GM10266 (cell line): ENCODE results near the gene FAM174C.

ENCODE experiments used
- DNase-seq: peaks from one replicate; pipeline ENCODE4 v3.0.0; 2012; ENCODE audit errors: extremely low spot score
- TF ChIP-seq, protein P1 (sequence below): IDR thresholded peaks from 2 replicates; pipeline ENCODE4 v1.5.1; 2012; ENCODE audit warnings: mild to moderate bottlenecking, low read depth; ENCODE audit not compliant: control insufficient read depth, insufficient read depth; ENCODE audit errors: missing control alignments

The FAM174C gene

DNA sequence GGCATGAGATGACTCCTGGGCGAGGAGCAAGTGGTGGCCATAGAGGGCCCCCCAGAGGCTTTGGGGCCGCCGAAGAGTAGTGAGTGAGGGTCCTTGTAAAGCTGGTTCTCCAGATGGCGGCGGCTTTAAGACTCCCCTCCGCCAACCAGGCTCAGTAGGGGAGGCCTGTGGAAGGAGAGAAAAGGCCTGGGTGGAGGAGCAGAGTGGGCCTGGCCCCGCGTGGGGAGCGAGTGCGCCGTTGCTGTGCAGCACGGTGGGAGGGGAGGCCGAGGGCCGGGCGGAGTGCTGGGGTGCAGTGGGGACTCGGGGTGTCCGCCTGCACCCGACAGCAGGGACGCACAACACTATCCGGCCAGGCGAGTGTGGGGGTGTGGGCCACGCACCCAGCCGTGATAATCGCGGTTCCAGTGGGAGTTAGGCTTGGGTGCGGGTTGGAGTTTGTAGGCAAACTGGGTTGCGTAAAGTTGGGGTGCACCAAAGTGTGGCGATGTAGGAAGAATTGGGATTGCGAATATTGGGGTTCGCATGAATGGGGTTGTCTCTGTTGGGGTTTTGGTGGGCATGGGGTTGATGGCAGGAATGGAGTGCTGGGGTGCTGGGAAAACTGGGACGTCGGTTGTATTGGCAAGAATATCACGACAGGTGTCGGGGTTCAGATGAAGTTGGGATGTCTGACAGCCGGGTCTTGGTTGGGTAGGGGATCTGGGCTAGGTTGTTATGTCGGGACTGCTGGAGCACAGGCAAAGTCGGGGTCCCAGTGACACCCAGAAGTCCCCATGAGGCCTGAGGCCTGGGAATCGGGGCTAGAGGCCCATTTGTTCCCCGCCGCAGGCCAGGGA is 6.9 kb upstream of the FAM174C start:
- DNase-seq = no peak
- TF ChIP-seq, protein P1, sequence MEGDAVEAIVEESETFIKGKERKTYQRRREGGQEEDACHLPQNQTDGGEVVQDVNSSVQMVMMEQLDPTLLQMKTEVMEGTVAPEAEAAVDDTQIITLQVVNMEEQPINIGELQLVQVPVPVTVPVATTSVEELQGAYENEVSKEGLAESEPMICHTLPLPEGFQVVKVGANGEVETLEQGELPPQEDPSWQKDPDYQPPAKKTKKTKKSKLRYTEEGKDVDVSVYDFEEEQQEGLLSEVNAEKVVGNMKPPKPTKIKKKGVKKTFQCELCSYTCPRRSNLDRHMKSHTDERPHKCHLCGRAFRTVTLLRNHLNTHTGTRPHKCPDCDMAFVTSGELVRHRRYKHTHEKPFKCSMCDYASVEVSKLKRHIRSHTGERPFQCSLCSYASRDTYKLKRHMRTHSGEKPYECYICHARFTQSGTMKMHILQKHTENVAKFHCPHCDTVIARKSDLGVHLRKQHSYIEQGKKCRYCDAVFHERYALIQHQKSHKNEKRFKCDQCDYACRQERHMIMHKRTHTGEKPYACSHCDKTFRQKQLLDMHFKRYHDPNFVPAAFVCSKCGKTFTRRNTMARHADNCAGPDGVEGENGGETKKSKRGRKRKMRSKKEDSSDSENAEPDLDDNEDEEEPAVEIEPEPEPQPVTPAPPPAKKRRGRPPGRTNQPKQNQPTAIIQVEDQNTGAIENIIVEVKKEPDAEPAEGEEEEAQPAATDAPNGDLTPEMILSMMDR = no peak

DNA sequence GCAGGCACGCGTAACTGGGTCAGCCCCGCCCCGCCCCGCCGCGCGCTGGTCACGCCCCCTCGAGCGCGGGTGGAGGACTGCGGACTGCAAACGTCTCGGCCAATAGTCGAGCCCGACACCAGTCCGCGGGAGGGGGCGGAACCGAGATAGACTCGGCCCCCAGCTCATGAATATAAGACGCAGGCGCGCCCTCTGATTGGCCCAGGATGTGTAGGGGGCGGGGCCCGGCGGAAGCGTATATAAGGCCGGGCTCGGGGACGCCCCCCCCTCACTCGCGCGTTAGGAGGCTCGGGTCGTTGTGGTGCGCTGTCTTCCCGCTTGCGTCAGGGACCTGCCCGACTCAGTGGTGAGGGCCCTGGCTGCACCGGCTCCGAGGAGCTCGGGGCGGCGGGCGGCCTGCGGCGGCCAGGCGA is 6.3 kb upstream of the FAM174C start, which contains the start of gene CIRBP:
TSS of gene CIRBP (plus strand) at position 268 of the 413 bp plus-strand sequence. CDS start 1,602 bp downstream, outside the sequence.
- TF ChIP-seq, protein P1 = no peak
- DNase-seq = peak; percentile 100

DNA sequence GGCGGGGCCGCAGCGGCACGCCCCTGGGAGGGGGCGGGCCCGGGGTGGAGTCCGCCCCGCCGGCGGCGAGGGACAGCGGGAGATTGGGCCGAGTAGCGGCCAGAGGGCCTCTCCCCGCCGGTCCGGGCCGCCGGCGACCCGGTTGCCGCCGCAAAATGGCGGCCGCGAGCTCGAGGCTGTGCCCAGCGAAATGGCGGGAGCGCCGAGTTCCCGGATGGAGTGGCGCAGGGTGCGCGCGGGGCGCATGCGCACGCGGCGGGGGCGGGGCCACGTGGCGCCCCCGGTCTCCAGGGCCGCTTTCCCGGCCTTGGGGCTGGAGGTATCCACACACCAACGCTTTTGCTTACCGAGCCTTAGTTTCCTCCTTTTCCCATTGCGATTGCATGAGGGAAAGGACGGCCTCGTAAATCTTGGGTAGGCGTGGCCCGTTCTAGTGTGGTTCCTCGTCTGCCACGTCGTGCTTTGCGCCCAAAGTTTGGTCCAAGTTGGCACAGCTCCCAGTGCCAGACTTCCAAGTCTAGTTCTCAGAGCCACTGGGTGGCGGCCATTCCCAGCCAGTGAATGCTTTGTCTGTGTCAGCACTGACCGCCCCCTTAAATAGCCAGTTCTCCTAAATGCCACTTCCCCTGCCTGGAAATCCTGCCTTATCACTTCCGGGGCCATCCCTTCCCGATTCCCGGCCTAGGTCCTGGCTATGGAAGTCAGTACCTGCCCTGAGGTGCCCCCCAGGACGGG is 5.7 kb upstream of the FAM174C start:
- peak; percentile 95 for DNase-seq
- TF ChIP-seq, protein P1 = no peak

DNA sequence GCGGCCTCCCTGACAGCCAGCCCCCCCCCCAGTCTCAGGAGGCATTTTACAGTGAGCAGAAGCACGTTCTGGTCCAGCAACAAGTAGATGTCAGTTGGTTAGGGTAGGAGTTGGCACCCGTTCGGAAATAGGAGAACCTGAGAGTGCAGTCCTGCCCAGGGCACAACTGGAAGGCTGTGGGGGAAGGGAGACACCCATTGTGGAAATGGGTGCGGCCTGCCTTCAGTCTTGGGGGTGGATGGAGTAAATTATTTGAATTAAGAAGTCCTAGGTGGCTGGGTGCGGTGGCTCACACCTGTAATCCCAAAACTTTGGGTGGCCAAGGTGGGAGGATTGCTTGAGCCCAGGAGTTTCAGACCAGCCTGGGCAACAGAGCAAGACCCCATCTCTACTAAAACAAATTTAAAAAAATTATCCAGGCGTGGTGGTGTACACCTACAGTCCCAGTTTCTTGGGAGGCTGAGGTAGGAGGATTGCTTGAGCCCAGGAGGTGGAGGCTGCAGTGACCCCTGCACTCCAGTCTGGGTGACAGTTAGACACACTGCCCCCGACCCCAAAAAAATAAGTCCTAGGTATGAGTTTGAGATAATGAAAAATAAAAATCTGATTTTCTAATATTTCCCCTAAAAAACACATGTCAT is 5.0 kb upstream of the FAM174C start:
- TF ChIP-seq, protein P1 = no peak
- no peak for DNase-seq

DNA sequence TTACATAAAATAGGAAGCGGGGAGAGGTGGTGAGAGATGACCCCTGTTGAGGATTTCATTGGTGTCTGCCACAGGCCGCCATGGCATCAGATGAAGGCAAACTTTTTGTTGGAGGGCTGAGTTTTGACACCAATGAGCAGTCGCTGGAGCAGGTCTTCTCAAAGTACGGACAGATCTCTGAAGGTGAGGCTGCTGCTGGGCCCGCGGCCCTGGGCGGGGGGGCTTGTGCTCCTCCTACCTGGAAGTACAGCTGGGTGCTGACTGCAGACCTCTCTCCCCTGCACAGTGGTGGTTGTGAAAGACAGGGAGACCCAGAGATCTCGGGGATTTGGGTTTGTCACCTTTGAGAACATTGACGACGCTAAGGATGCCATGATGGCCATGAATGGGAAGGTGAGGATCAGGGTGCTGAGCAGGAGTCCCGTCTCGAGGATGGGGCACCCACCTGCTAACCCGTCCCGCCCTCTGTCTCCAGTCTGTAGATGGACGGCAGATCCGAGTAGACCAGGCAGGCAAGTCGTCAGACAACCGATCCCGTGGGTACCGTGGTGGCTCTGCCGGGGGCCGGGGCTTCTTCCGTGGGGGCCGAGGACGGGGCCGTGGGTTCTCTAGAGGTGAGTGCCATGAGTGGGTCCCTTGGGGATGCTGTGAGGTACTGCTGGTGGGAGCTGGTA is 4.3 kb upstream of the FAM174C start:
- no peak for DNase-seq
- TF ChIP-seq, protein P1 = no peak

DNA sequence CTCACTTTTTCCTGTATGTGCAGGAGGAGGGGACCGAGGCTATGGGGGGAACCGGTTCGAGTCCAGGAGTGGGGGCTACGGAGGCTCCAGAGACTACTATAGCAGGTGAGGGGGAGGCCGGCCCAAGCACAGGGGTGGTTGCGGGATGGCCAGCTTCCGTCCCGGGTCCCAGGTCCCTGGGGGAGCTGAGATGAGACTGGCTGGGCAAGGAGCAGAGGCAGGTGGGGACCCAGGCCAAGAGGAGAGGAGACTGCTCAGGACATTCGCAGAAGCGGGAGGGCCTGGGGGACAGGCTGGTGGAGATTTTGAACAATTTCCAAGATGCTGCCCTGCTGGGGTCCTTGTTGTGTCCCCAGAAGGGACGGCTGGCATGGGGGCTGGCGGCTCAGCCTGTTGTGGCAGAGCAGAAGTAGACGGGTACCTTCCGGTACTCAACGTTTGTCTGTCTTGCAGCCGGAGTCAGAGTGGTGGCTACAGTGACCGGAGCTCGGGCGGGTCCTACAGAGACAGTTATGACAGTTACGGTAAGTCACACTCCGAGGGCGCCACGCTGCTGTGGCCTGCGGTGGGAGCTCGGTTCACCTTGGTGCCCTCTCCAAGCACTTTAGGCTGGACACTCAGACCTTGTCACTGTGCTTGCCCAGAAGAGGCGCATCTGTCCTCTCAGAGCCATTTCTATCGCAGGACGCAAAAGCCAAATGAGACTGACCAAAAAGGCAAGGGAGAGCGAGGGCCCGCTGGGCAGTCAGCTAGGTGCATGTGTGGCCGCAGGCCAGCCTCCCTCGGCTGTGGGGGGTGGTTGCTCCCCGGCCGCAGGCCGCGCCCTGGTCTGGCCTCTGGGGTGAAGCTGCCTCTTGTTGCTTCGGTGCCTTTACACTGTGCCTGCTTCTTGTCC is 3.6 kb upstream of the FAM174C start:
- no peak for DNase-seq
- TF ChIP-seq, protein P1 = no peak
